PFSK-1 (cell line): ENCODE data around the gene THSD4.

Source experiments
- FOXP2 ChIP-seq: optimal IDR thresholded peaks from 2 replicates; pipeline ENCODE3; 2011; ENCODE audit warnings: borderline replicate concordance, control low read depth, inconsistent platforms; ENCODE audit not compliant: insufficient read depth; ENCODE audit errors: extremely low read length, extremely low read depth
- POLR2AphosphoS5 ChIP-seq: IDR thresholded peaks from 2 replicates; pipeline ENCODE4 v1.6.1; 2012; ENCODE audit warnings: low read depth, mild to moderate bottlenecking, control low read depth, low read length, moderate library complexity
- SIN3A ChIP-seq: IDR thresholded peaks from 2 replicates; pipeline ENCODE4 v1.6.1; 2012; ENCODE audit warnings: mild to moderate bottlenecking, low read length, moderate library complexity, borderline replicate concordance; ENCODE audit not compliant: insufficient read depth
- TAF1 ChIP-seq: IDR thresholded peaks from 2 replicates; pipeline ENCODE4 v1.6.1; 2012; ENCODE audit warnings: low read length, control low read depth, borderline replicate concordance; ENCODE audit not compliant: insufficient read depth
- TF ChIP-seq, protein P1 (sequence below), 2 experiments: IDR thresholded peaks; 2 replicates each; pipeline versions ENCODE4 v1.6.1 to v1.8.0; 2011 to 2012; ENCODE audit warnings: low read depth in 2 of 2, low read length in 2 of 2, control low read depth in 1 of 2, inconsistent platforms in 1 of 2, mild to moderate bottlenecking in 1 of 2, moderate library complexity in 1 of 2; ENCODE audit not compliant: insufficient read depth in 1 of 2

THSD4 gene

GRCh38 chr15:71349736-71350526 lies 234.7 kb downstream of the THSD4 start:
- TF ChIP-seq, protein P1, sequence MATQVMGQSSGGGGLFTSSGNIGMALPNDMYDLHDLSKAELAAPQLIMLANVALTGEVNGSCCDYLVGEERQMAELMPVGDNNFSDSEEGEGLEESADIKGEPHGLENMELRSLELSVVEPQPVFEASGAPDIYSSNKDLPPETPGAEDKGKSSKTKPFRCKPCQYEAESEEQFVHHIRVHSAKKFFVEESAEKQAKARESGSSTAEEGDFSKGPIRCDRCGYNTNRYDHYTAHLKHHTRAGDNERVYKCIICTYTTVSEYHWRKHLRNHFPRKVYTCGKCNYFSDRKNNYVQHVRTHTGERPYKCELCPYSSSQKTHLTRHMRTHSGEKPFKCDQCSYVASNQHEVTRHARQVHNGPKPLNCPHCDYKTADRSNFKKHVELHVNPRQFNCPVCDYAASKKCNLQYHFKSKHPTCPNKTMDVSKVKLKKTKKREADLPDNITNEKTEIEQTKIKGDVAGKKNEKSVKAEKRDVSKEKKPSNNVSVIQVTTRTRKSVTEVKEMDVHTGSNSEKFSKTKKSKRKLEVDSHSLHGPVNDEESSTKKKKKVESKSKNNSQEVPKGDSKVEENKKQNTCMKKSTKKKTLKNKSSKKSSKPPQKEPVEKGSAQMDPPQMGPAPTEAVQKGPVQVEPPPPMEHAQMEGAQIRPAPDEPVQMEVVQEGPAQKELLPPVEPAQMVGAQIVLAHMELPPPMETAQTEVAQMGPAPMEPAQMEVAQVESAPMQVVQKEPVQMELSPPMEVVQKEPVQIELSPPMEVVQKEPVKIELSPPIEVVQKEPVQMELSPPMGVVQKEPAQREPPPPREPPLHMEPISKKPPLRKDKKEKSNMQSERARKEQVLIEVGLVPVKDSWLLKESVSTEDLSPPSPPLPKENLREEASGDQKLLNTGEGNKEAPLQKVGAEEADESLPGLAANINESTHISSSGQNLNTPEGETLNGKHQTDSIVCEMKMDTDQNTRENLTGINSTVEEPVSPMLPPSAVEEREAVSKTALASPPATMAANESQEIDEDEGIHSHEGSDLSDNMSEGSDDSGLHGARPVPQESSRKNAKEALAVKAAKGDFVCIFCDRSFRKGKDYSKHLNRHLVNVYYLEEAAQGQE (IDR thresholded peaks at IDR 0.05; ENCODE audit: insufficient read depth in 1 of 2, low read depth in 2 of 2, low read length in 2 of 2) = no peak
- TF ChIP-seq FOXP2 = no peak
- TF ChIP-seq SIN3A = no peak
- TF ChIP-seq POLR2AphosphoS5 = no peak
- TF ChIP-seq TAF1 = no peak

DNA sequence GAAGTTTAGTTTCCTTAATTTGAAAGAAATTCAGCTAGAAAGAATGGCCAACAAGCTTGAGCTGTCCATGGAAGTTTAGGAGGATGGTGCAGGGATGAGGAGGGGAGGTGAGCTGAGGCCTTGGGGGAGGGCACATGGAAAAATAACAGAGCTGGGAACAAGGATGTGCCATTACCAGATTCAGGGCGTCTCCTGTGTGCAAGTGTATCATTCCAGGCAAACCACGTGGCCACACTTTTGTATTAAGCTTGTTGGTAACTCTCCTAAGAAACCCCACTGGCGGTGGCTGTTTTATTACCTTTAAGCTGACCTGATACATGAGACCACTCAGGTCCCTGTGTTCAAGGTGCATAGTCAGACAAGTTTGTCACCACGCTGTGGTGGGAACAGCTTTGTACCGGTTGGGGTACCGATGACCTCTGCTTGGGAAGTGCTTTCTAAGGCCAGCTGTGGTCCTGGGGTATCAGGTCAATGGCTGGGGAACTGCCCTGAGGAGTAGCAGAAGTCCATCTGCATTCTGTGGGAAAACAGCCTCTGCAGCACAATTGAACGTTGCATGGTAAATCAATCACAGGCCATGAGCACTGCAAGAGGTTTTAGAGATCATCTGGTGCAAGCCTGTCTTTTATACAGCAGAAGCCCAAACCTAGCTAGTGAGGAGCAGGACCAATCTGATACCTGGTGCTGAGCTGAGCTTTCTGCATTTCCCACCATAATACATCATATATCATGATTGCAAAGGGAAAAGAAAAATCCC lies 235.5 kb downstream of the THSD4 start:
- TF ChIP-seq POLR2AphosphoS5 = no peak
- TF ChIP-seq FOXP2 = no peak
- no peak for TF ChIP-seq SIN3A
- TF ChIP-seq, protein P1 (IDR thresholded peaks at IDR 0.05; ENCODE audit: insufficient read depth in 1 of 2, low read depth in 2 of 2, low read length in 2 of 2) = no peak
- TF ChIP-seq TAF1 = no peak

DNA sequence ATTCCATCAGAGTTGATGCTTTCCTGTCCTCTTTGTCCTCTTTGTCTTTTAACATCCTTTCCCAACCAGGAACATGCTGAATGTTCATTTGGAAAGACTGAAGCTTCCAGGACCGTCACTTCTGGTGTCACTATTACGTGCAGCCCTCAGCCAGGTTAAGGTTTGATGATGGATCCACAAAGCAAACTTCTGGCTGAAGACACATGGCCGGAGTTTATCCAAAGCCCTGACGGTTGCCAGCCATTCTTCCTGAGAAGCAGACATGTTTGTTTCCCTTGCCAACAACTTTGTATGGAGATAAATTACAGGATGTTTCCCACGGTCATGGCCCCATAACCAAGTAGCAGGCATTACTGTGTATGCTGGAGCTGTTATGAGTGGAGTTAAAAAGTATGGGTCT lies 236.9 kb downstream of the THSD4 start:
- TF ChIP-seq FOXP2 (no peak), POLR2AphosphoS5 (no peak), SIN3A (no peak), TAF1 (no peak)
- TF ChIP-seq, protein P1 (IDR thresholded peaks at IDR 0.05; ENCODE audit: insufficient read depth in 1 of 2, low read depth in 2 of 2, low read length in 2 of 2) = no peak

- no peak for TF ChIP-seq TAF1
- TF ChIP-seq SIN3A = no peak
- TF ChIP-seq, protein P1 (IDR thresholded peaks at IDR 0.05; ENCODE audit: insufficient read depth in 1 of 2, low read depth in 2 of 2, low read length in 2 of 2) = no peak
- TF ChIP-seq FOXP2 = no peak
- TF ChIP-seq POLR2AphosphoS5 = no peak
These were observed 237.5 kb downstream of the THSD4 start for GRCh38 chr15:71352765-71353164.
